HG03064 (cell line): Measurements from ENCODE around the gene GHSR.

Source experiments
- ATAC-seq: cut with Tn5 transposase; IDR thresholded peaks from one replicate; pipeline ENCODE4 v1.9.1; 2021; ENCODE audit warnings: low read depth; ENCODE audit not compliant: unreplicated experiment

The GHSR gene

DNA sequence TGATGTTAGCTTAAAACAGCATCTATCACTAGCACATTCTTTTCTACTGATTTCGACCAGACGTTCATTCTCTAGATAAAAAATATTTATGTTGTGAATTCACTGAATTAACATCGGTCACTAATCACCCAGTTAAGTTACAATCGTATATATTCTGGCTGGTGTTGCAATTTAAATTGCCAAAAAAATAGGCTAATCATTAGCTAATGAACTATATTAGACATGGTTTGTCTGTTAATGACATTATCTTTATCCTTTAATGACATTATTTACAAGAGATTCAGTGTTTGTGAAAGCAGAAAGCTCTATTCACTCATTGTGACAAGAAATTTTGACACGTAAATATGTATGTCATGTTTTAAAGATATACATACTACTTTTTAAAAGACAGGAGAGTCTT lies 6.7 kb downstream of the GHSR start:
- no peak for ATAC-seq

DNA sequence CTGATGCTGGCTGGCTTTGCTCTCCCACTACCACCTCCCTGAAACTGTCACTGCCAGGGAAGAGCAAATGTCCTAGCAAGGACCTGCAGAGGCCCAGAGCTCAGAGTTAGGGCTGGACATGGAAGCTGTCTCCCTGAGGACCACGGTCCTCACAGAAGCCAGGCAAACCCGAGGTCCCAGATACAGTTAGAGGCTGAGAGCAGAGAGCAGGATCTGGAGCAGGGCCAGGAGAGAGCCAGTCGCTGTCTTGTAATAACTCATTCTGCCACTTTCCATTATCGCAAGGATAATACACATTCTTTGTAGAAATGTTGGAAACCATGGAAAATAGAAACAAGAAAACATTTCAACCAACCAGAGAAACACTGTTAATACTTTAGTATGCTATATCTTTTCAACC lies 10.1 kb downstream of the GHSR start:
- no peak for ATAC-seq

DNA sequence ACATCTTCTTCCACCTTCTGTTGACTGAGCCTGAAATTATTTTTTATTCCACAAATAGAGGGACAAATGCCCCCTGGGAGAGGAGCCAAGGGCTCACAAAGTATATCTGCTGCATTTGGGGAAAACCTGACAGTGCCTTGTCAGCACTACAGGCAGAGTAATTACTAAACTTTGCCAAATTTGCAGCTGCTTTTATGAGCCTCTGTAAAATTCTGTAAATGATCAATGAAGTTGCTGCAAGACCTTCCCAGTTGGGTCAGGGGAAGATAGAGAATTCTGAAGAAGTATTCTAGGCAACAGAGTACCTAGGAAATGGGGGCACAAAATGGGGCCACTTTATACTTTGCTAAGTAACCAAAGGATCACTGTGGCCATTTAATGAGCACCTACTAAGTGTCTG lies 10.5 kb downstream of the GHSR start:
- ATAC-seq = no peak

DNA sequence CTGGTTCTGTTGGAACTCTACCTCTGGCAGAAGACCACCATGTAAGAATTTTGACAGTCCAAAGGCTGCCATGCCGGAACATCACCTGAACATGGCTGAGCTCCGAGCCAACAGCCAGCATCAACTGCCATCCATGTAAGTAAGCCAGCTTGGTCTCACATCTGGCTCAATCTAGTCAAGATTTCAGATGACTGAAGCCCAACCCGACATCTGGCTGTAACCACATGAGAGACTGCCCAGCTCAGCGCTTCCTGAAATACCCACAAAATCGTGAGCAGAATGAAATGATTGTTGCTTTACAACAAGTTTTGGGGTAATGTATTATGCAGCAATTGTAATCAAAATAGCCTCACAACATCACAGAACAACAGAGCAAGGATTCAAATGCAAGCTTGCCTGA lies 32.9 kb downstream of the GHSR start:
- ATAC-seq = no peak

DNA sequence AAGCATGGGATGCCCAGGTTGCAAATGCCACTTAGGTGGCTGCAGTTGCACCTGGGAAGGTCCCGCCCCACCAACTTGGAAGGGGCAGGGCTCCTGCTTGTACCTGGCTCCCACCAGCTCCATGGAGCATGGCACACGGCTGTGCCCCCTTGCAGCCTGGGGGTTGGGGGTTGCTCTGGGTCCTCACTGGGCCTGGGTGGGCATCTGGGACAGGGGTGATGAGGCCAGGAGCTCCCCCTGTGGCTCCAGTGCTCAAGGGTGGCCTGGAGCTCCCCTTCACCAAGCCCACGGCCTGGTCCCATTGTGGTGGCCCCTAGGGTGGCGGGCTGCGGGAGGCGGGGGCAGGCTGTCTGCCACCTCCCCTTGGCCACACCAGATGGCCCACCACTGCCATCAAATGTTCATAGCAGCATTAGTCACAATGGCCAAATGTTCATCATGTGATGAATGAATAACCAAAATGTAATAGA lies 36.7 kb downstream of the GHSR start:
- no peak for ATAC-seq

DNA sequence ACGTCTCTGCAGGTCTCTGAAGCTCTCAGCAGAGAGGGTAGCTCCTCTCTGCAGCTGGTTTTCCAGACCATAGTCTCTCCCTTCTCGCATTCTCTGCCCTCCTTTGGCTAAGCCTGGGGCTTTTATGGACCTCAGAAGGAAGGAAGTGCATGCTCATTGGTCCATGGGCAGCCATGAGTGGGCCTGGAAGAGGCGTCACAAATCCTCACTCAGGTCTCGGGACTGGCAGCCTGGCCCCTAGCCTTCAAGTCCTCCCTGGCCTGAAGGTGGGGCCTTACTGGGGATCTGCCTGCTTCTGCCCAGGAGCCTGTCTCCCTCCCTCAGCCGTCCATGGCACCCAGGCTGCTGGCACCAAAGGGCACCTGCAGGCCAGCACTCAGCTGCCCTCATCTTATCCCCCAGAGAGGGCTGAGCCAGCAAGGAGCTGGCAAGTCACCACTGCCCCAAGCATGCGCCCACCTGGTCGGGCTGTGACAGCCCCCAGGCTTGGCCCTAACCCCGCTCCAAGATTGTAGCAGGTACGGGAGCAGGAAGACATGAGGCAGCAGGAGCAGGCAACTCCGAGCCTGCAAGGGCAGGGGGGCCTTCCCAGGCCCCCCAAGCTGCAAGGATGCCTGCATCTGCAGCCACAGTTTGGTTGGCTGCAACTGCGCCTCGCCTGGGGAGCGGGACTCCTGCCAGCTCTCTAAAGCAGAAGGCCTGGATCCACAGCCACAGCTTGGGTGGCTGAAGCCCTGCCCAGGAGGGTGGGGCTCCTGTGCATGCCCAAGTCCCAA lies 37.4 kb downstream of the GHSR start:
- ATAC-seq = no peak

DNA sequence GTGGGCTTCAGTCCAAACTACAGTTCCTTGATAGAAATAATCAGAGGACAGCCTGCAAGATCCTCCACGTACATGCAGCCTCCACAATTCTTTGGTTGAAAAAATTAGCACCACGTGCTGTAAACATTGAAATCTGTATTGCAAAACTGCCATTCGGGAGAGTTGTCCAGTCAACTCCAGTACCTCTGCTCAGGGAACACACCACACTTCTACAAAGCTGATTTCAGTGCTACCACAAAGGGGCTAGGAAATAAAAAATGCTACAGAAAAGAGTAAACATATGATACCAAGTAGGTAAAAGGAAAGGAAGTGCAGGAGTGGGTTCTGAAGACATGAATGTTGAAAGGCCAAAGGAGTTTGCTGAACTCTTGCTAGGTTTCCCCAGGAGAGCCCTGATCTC lies 40.4 kb downstream of the GHSR start:
- no peak for ATAC-seq

DNA sequence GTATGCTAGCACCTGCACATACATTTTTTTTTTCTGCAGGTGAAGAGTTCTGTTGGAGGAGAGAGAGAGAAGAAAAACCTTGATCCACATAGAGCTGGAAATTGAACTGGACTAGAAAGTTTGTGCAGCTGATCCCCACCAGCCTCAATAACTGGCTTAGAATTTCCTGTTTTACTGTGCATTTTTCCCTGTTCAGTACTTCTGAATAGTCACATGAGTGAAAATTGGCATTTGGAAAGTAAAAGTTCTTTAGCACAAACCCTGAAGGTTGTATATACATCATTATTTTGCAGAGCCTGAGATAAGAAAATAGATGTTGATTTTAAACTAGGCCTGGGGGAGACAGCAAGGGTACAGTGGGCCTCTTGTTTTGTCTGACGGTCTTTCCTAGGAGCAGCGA lies 42.3 kb downstream of the GHSR start:
- no peak for ATAC-seq

DNA sequence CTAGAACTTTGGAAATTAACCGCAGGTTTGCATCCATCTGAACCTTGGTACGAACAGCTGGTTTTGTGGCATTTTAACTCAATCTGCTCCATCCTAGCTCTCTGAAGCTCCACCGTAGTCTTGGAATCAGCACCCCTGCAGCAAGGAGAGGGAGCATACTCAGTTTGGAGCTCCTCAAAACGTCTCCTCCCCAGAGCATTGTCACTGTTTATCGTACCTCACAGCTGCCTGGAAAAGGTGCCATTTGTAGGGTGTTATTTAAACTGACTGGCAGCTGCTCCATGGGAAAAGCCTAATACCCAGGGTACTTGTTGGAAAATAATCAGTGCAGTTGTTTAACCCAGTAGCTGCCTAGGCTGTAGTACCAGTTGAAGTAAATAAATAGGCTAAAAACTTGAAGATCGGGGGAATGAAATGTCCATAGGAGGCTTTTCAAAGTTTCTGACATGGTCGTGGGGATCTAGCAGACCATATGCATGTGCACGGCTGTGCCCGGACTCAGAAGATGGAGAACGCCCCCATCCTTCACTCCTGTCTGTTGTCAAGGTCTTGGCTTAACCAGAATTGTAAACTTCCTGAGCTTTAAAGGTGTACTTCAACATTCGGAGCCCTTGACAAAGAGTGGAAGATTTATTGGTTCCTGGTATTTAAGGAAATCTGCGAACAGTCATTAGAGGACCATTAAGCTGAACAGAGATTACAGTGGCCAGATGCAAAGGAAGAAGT lies 43.9 kb downstream of the GHSR start:
- no peak for ATAC-seq

DNA sequence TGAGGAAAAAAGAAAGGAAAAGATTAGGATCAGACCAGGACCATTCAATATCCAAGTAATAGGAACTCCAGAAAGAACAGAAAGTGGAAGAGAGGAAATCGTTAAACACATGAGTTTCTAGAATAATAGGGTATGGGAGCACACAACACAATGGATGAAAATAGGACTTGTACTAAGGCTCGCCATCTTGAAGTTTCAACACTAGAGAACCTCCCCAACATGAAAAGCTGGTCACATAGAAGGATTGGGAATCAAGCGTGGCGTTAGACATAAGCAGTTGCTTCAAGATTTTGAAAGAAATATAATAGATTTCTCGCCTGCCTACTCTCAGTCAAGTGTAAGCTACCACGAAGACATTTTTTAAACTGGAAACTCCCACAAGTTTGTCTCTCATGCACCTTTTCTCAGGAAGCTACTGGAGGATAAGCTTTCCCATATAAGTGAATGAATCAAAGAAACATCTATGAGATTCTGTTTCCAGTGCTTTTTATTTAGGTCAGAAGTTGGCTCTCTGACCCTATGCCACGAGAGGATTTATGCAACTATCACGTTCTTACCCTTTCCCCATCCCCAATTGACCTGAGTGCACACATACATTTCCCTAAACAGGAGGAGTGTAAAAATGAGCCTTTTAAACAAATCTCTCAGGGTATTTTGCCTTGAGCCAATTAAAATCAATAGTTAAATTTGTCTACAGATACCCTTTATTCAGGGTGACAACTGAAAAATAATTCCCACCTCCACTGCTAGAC lies 45.2 kb downstream of the GHSR start:
- no peak for ATAC-seq

DNA sequence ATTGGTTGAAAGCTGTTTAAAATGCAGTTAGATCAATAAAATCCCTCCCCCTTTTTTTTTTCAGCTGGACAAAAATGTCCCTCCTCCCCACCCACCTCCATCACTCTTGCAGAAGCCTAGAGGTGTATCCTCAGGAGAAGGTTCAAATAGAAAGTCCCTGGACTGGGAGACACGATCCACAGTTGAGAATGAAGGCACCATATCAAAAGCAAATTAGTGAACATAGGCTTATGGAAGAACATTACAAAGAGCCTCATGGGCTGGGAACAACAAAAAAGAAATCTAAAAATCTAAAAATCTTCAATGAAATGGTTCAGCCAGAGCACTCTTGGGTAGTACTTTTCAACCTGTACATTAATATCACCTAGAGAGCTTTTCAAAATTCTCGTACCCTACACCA lies 46.2 kb downstream of the GHSR start:
- ATAC-seq = no peak

DNA sequence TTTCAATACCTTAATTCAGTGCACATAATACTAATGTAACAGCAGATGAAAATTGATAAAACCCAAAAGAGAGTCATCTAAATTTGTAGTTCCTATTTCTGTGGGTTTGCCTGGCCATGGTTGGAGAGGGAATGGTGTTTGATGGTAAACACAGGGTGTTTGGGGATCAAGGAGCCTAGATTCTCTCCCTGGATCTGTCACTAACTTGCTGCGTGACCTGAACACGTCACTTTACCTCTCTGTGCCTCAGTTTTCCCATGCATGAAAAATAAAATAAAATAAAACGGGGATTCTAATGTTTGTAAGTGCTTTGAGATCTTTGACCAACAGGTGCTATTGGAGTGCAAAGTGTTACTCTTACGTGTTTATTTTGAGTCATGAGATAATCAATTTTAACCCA lies 49.8 kb downstream of the GHSR start:
- no peak for ATAC-seq

DNA sequence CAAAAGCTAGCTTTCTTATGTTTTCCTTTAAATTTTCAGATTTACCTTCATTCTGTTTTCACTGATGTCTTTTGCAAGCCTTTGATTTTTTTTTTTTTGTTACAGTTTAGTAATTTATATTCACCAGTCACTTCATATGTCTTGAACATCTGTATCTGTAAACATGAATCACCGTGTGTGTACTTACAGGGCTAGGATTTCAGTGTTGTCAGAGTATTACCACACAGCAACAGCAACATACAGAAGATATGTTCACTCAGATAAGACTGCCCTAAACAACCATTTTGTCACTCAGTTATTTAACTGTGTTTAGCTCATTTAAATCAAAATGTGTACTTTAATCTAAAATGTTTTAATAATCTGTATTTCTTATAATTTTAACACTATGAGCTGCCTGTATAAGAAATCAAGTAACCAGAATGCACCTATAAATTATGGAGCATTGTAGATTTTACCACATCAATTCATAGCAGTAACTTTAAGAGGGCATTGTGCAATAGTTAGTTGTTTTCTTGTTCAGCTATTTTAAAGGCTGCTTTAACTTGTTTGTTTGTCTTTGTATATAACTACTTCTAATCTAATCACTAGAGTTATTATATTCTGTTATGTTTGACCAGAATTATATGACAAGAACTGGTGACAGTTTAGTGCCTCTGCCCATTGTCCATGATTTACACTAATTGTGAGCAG lies 50.4 kb downstream of the GHSR start:
- ATAC-seq = no peak

DNA sequence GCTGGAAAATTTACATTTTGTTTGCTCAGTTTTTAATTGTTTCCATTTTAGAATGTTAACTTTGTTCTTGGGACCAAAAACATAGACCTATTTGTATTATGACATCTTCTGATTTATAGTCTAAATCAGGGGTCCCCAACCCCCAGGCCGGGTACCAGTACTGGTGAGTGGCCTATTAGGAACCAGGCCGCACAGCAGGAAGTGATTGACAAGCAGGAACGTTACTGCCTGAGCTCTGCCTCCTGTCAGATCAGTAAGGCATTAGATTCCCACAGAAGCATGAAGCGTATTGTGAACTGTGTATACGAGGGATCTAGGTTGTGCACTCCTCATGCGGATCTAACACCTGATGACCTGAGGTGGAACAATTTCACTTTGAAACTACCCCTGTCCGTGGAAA lies 51.9 kb downstream of the GHSR start:
- ATAC-seq = no peak

DNA sequence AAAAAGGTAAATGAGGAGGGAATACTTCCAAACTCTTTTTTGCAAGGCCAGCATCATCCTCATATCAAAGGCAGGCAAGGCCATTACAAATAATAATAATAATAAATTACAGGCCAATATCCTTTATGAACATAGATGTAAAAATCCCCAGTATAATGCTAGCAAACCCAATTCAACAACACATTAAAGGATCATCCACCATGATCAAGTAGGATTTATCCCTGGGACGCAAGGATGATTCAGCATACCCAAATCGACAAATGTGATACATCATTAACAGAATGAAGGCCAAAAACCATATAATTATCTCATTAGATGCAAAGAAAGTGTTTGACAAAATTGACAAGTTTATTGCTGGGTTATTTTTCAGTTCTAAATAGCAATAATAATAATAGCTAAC lies 53.6 kb downstream of the GHSR start:
- no peak for ATAC-seq
